HepG2 (cell line): ENCODE data around the gene CELF2. TPM values are rescaled to one million over a fixed set of nuclear protein-coding genes. Genes with fewer than 3 reads are reported as not detected.

ENCODE experiments used
- ATAC-seq: fragments of 200-7000 bp; cut with Tn5 transposase; 3 replicates; pipeline ENCODE4 v1.9.1; 2020; ENCODE audit warnings: mild to moderate bottlenecking, moderate library complexity
- BruUV-seq: library from RNA; stranded (reverse); fragments of 400-500 nt; replicated peaks from 2 replicates; lab custom pipeline; 2021; lab: Mats Ljungman, UMichigan
- CTCF ChIA-PET: fragments of 300-600 bp; formaldehyde crosslinking; extraction: SDS; loops from one replicate; lab custom pipeline; 2021; ENCODE audit warnings: low total read pairs, inconsistent platforms, low intra/inter-chr PET ratio; lab: Yijun Ruan, JAX
- POLR2A ChIA-PET: fragments of 350-600 bp; sonication (Branson Sonifier 250); formaldehyde crosslinking; loops from one replicate; lab custom pipeline; 2020; ENCODE audit warnings: antibody characterized with exemption, inconsistent platforms; lab: Yijun Ruan, JAX
- DNase-seq: peaks from one replicate; pipeline ENCODE4 v3.0.0-alpha.2; 2015; ENCODE audit warnings: low spot score
- FAIRE-seq: peaks from 3 replicates; lab custom pipeline; 2011; peaks lifted over from hg19 to GRCh38; lab: Jason Lieb, UNC
- H2AFZ ChIP-seq: one replicate; pipeline ENCODE4 v1.6.1; 2011; ENCODE audit warnings: low read length, inconsistent platforms
- H3K27ac ChIP-seq: fragments of 300-600 bp; 3 replicates; pipeline ENCODE4 v1.8.0; 2011; ENCODE audit warnings: mixed run types, mild to moderate bottlenecking, mixed read lengths, low read length, inconsistent platforms; ENCODE audit not compliant: insufficient read depth; ENCODE audit errors: extremely low read length
- H3K27me3 ChIP-seq, 2 experiments: fragments of 200-600 bp in 1 of 2; 2 replicates in 1 of 2; 3 replicates in 1 of 2; pipeline versions ENCODE4 v1.6.0 to v1.8.0; 2011; ENCODE audit warnings: low read length in 2 of 2, mild to moderate bottlenecking in 2 of 2, moderate library complexity in 2 of 2, inconsistent platforms in 1 of 2; ENCODE audit not compliant: insufficient read depth in 2 of 2, control insufficient read depth in 1 of 2
- H3K36me3 ChIP-seq, 2 experiments: fragments of 200-600 bp in 1 of 2; replicated peaks in 1 of 2; 2 replicates in 1 of 2; 3 replicates in 1 of 2; pipeline versions ENCODE4 v1.5.1 to v1.8.0; 2011; ENCODE audit warnings: low read length in 2 of 2, inconsistent platforms in 1 of 2; ENCODE audit not compliant: insufficient read depth in 2 of 2, control insufficient read depth in 1 of 2
- H3K4me1 ChIP-seq: 2 replicates; pipeline ENCODE4 v1.5.1; 2012; ENCODE audit warnings: low read length, inconsistent platforms; ENCODE audit not compliant: insufficient read depth
- H3K4me2 ChIP-seq: 2 replicates; pipeline ENCODE4 v1.6.0; 2011; ENCODE audit warnings: low read depth, low read length, inconsistent platforms
- H3K4me3 ChIP-seq, 3 experiments: fragments of 200-600 bp in 1 of 3; sonication (generic), shearing (Covaris generic) in 1 of 3; replicated peaks in 1 of 3; 2 replicates each; pipeline ENCODE4 v1.5.1; 2011 to 2016; ENCODE audit warnings: low read length in 3 of 3, inconsistent platforms in 2 of 3, low read depth in 2 of 3, mild to moderate bottlenecking in 2 of 3, control low read depth in 1 of 3, mixed read lengths in 1 of 3; ENCODE audit not compliant: insufficient read depth in 1 of 3
- H3K79me2 ChIP-seq: one replicate; pipeline ENCODE4 v1.6.1; 2011; ENCODE audit warnings: low read length, inconsistent platforms; ENCODE audit not compliant: insufficient read depth
- H3K9ac ChIP-seq: 2 replicates; pipeline ENCODE4 v1.6.0; 2011; ENCODE audit warnings: mild to moderate bottlenecking, low read depth, low read length, inconsistent platforms; ENCODE audit not compliant: insufficient read depth
- H3K9me3 ChIP-seq: 2 replicates; pipeline ENCODE4 v1.5.1; 2012; ENCODE audit warnings: mild to moderate bottlenecking, low read length
- H4K20me1 ChIP-seq: 2 replicates; pipeline ENCODE4 v1.6.0; 2011; ENCODE audit warnings: inconsistent platforms, mild to moderate bottlenecking, low read length, moderate library complexity; ENCODE audit not compliant: insufficient read depth
- ELF4 ChIP-seq: sonication (generic); formaldehyde crosslinking; IDR thresholded peaks from 2 replicates; pipeline ENCODE4 v1.5.0; 2020; ENCODE audit warnings: missing genetic modification reagents, mild to moderate bottlenecking, moderate library complexity, borderline replicate concordance
- HOMEZ ChIP-seq: IDR thresholded peaks from 2 replicates; pipeline ENCODE4 v1.6.1; 2016; ENCODE audit warnings: low read depth
- JDP2 ChIP-seq: sonication (generic); formaldehyde crosslinking; IDR thresholded peaks from 2 replicates; pipeline ENCODE4 v1.8.1; 2022; ENCODE audit warnings: missing genetic modification reagents, borderline replicate concordance
- MXD1 ChIP-seq: sonication (generic); formaldehyde crosslinking; IDR thresholded peaks from 2 replicates; pipeline ENCODE4 v1.4.0; 2020; ENCODE audit warnings: mild to moderate bottlenecking, missing genetic modification reagents
- MZF1 ChIP-seq: sonication (generic); formaldehyde crosslinking; IDR thresholded peaks from 2 replicates; pipeline ENCODE4 v1.8.1; 2023; ENCODE audit warnings: mild to moderate bottlenecking, missing genetic modification reagents, borderline replicate concordance
- NFKBIZ ChIP-seq: IDR thresholded peaks from 2 replicates; pipeline ENCODE4 v1.6.1; 2018; ENCODE audit warnings: missing genetic modification reagents, missing compliant biosample characterization
- NR2F2 ChIP-seq: IDR thresholded peaks from 2 replicates; pipeline ENCODE4 v1.6.1; 2012; ENCODE audit warnings: low read depth, inconsistent platforms, borderline replicate concordance
- PAX8 ChIP-seq: sonication (generic); formaldehyde crosslinking; IDR thresholded peaks from 2 replicates; pipeline ENCODE4 v1.8.0; 2022; ENCODE audit warnings: mild to moderate bottlenecking, missing genetic modification reagents, borderline replicate concordance
- PRPF4 ChIP-seq: fragments of 200-400 bp; formaldehyde crosslinking; IDR thresholded peaks from 2 replicates; pipeline ENCODE4 v1.6.1; 2016; ENCODE audit warnings: low read length, low read depth; ENCODE audit not compliant: poor library complexity, severe bottlenecking
- SALL1 ChIP-seq: sonication (generic); formaldehyde crosslinking; IDR thresholded peaks from 2 replicates; pipeline ENCODE4 v1.8.0; 2022; ENCODE audit warnings: mild to moderate bottlenecking, missing genetic modification reagents
- SSRP1 ChIP-seq: IDR thresholded peaks from 2 replicates; pipeline ENCODE4 v1.6.1; 2016; ENCODE audit warnings: control low read depth
- ZNF260 ChIP-seq: sonication (generic); formaldehyde crosslinking; IDR thresholded peaks from 2 replicates; pipeline ENCODE4 v1.4.0; 2020; ENCODE audit warnings: missing genetic modification reagents, low read depth, mild to moderate bottlenecking, borderline replicate concordance
- ZNF275 ChIP-seq: sonication (generic); formaldehyde crosslinking; IDR thresholded peaks from 2 replicates; pipeline ENCODE4 v1.8.0; 2022; ENCODE audit warnings: missing genetic modification reagents, mild to moderate bottlenecking, inconsistent platforms, borderline replicate concordance
- ZNF333 ChIP-seq: sonication (generic); formaldehyde crosslinking; IDR thresholded peaks from 2 replicates; pipeline ENCODE4 v1.4.0; 2020; ENCODE audit warnings: mild to moderate bottlenecking, missing genetic modification reagents, borderline replicate concordance
- ZNF350 ChIP-seq: sonication (generic); formaldehyde crosslinking; IDR thresholded peaks from 2 replicates; pipeline ENCODE4 v1.4.0; 2020; ENCODE audit warnings: mild to moderate bottlenecking, low read depth, missing genetic modification reagents, borderline replicate concordance
- ZNF558 ChIP-seq: sonication (generic); formaldehyde crosslinking; IDR thresholded peaks from 2 replicates; pipeline ENCODE4 v1.9.0; 2022; ENCODE audit warnings: mild to moderate bottlenecking, missing genetic modification reagents, borderline replicate concordance
- ZNF563 ChIP-seq: sonication (generic); formaldehyde crosslinking; IDR thresholded peaks from 2 replicates; pipeline ENCODE4 v1.8.0; 2022; ENCODE audit warnings: mild to moderate bottlenecking, moderate library complexity, missing genetic modification reagents
- WGBS: methylation state at CpG from one replicate; pipeline ENCODE4 v1.1.6; 2017; ENCODE audit warnings: low lambda C conversion rate; 5-methylcytosine and 5-hydroxymethylcytosine counted together
- in situ Hi-C: cut with HindIII; loops from 2 replicates; pipeline ENCODE4 v1.10.0; 2017; ENCODE audit warnings: low pct_unique_long_range_greater_than_20kb; ENCODE audit not compliant: extremely low pct_ligation_motif_present
- intact Hi-C: fragments of 100-400 bp; cut with micrococcal nuclease; formaldehyde crosslinking; loops from one replicate; pipeline ENCODE4 v1.10.0; 2022; ENCODE audit not compliant: unreplicated experiment
- polyA plus RNA-seq, 8 experiments: library from polyadenylated mRNA; depleted of rRNA in 3 of 8; stranded (reverse) in 7 of 8; unstranded in 1 of 8; fragments of >200 nt; fragmentation: Illumina TruSeq in 4 of 8; extraction: Trizol in 4 of 8; gene quantifications; 2 replicates each; pipeline versions ENCODE4 v1.2.1 to v1.2.3, GENCODE V29; 2011 to 2016; ENCODE audit warnings: low read depth in 4 of 8, missing spikeins in 1 of 8, mixed read lengths in 1 of 8; ENCODE audit not compliant: insufficient read depth in 1 of 8
- total RNA-seq, 5 experiments: library from RNA; depleted of rRNA; stranded (reverse); fragments of >200 nt; fragmentation: Illumina TruSeq; extraction: Trizol; gene quantifications; 2 replicates each; pipeline ENCODE4 v1.2.3, GENCODE V29; 2016; ENCODE audit warnings: low read depth in 1 of 5

Gene CELF2
- total and polyA plus RNA-seq, 2 of the 13 experiments (the other 11 are each of a cell fraction or from before 2014, with no cell fraction given) = not detected

- no peak overlapping the region for H2AFZ ChIP-seq
- intact Hi-C loops = no loop called here
- 7% methylated on average over 2 of the region's 5 CpGs for WGBS
- no peak overlapping the region for H3K27ac ChIP-seq
- H3K79me2 ChIP-seq = no peaks in the 10 kb centered on the region
- ATAC-seq = no peak
- no peak overlapping the region for H3K4me2 ChIP-seq
- TF ChIP-seq SSRP1 (CRISPR knock-in tag) = no peak
- TF ChIP-seq PRPF4 = no peak
- no peak for TF ChIP-seq ELF4 (CRISPR knock-in tag)
- TF ChIP-seq SALL1 (CRISPR knock-in tag) = no peak
- TF ChIP-seq NFKBIZ (CRISPR knock-in tag) = no peak
- no peak for TF ChIP-seq HOMEZ (CRISPR knock-in tag)
- TF ChIP-seq NR2F2 = no peak
- TF ChIP-seq ZNF558 (CRISPR knock-in tag) = no peak
- no peak for TF ChIP-seq JDP2 (CRISPR knock-in tag)
- no peak for TF ChIP-seq MXD1
- TF ChIP-seq ZNF333 = no peak
- no peak for TF ChIP-seq ZNF275 (CRISPR knock-in tag)
- TF ChIP-seq MZF1 (CRISPR knock-in tag) = no peak
- TF ChIP-seq ZNF260 (CRISPR knock-in tag) = no peak
- no peak for TF ChIP-seq ZNF563 (CRISPR knock-in tag)
- TF ChIP-seq ZNF350 (CRISPR knock-in tag) = no peak
- TF ChIP-seq PAX8 (CRISPR knock-in tag) = no peak
- CTCF ChIA-PET = no interaction called here
- no peak overlapping the region for H3K4me3 ChIP-seq
- H3K9ac ChIP-seq = no peak overlapping the region
- H3K36me3 ChIP-seq = no peaks in the 10 kb centered on the region
- no peak for FAIRE-seq
- BruUV-seq = no TSS peak
- no peaks in the 10 kb centered on the region for H3K9me3 ChIP-seq
- H3K27me3 ChIP-seq = no peaks in the 10 kb centered on the region; a peak in 2 of 5 replicates
- in situ Hi-C loops = no loop called here
- no peaks in the 10 kb centered on the region for H3K4me1 ChIP-seq
- H4K20me1 ChIP-seq = no peaks in the 10 kb centered on the region
- DNase-seq = no peak
- POLR2A ChIA-PET = no interaction called here
These were observed 32.1 kb downstream of the CELF2 start for GRCh38 chr10:11049806-11050205.
